ENCODE results near the gene EMP2.
"Not testable (repeated sequence)": the region's sequence is repeated elsewhere in the genome, so short reads cannot be mapped to it uniquely, and the experiment has no call there.

EMP2 gene

DNA sequence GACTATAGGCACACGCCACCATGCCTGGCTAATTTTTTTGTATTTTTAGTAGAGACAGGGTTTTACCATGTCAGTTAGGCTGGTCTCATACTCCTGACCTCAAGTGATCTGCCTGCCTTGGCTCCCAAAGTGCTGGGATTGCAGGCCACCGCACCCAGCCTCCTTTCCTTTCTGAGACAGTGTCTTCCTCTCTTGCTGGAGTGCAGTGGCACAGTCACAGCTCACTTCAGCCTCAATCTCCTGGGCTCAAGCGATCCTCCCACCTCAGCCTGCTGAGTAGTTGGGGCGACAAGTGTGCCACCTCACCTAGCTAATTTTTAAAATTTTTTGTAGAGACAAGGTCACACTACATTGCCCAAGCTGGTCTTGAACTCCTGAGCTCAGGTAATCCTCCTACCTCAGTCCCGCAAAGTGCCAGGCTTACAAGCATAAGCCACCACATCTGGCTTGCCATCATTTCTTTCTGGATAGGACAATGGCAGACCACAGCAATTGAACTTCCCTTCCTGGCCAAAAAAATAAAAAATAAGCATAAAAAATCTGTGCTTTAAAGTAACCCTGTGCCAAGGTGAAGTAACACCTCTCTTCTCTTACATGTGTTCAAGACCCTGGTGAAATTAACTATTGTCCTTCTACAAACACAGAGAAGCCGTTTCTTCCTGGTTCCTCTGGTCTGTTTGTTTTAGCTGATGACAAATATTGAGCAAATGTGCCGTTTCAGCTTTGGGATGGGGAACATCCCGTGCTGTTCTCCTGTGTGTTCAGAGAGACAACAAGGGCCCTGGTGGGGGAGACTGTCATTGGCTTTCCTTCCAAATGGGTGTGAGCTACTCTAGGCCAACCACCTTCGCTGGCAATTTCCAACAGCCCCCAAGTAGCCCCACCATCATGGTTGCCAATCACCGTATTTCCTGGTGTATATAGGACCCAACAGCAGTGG lies 60.2 kb downstream of the EMP2 start:
- DNase-seq, result no peak

DNA sequence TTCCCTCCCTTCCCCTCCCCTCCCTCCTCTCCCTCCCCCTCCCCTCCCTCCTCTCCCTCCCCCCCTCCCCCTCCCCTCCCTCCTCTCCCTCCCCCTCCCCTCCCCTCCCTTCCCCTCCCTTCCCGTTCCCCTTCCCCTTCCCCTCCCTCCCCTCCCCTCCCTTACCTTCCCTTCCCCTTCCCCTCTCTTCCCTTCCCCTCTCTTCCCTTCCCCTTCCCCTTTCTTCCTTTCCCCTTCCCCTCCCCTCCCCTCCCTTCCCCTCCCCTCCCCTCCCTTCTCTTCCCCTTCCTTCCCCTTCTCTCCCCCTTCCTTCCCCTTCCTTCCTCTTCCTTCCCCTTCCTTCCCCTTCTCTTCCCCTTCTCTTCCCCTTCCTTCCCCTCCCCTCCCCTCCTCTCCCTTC lies 61.1 kb downstream of the EMP2 start:
- no peak for DNase-seq

DNA sequence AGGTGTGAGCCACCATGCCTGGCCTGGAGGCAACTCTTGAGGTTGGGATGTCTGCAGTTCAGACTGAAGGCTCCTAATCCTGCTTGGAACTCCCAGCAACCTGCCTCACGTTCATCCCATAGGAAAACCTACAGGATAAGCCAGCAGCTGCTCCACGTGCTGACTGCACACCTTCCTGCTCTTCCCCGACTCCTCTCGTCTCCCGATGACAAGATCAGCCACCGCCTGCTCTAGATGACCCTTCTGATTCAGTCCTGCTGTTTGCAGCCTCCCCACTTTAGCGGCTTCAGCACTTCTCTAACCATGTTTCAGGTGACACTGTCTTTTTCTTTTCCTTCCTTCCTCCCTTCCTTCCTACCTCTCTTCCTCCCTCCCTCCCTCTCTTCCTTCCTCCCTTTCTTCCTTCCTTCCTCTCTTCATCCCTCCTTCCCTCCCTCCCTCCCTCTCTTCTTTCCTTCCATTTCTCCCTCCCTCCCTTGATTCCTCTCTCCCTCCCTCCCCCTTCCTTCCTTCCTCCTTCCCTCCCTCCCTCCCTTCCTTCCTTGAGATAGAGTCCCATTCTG lies 61.8 kb downstream of the EMP2 start:
- no peak for DNase-seq

DNA sequence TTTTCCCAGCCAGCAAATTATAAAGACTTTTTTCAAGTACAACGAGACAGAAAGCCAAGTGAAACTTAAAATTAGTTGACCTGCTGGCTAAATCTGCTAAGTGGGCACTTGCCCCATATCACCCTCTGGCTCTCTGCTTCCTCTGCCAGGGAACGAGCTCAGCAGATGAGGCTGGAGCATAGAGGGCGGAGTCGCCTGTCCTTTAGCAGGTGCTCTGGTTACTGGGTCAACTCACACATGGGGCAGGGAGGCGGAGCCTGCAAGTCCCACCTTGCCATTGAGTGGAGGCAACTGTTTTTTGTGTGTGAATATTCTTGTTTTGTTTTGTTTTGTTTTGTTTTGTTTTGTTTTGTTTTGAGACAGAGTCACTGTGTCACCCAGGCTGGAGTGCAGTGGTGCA lies 62.5 kb downstream of the EMP2 start:
- no peak for DNase-seq

DNA sequence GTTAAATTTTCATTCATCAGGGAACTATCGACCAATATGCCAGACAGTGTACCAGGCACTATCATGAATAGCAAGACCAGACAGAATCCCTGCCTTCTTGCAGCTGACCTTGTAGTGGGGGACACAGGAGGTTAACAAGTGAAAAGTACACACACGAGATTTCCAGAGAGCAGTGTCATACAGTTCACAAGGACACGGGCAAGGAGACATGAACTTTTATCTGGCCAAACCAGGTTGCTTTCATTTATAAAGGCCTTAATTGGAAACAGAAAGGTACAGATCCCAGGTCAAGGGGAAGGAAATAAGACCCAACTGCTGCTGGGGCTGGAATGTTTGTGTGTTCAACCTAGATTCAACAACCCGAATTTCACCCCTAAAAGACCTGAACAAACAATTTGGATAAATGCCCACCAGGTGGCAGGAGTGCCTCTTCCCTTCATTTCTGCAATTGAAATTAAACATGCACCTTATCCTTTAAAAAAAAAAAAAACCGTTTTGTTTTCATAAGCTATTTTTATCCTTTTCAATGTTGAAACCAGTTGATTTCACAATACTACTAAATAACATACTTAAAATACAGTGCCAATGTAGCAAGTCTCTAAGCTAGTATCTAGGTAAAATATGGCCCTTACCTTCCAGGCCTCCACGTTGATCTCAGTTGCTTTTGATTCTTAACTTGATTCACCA lies 65.9 kb downstream of the EMP2 start:
- peak; percentile 48 for DNase-seq

DNA sequence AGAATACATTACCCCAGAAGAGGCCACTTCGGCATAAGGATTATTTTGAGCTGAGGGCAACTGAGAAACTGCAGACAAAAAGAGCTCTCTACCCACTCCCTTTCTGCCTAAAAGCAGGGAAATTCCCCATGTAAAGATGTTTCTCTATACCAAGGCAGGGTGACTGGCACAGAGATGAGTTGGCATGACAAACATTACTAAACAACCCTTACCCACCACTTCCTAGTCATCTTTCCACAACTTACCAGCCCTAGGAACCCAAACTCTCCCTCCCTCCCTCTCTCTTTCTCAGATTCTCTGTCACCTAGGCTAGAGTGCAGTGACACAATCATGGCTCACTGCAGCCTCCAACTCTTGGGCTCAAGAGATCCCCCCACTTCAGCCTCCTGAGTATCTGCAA lies 68.6 kb downstream of the EMP2 start:
- no peak for DNase-seq

DNA sequence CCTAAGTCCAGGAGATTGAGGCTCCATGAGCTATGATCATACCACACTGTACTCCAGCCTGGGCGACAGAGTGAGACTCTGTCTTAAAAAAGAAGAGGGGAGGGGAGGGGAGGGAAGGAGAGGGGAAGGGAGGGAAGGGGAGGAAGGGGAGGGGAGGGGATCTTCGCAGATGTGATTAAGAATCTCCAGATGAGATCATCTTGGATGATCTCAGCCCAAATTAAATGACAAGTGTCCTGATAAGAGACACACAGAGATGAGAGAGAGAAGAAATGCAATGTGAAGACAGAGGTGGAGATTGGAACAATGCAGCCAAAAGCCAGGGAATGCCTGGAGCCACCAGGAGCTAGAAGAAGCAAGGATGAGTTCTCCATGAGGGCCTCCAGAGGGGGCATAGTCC lies 70.1 kb downstream of the EMP2 start:
- DNase-seq, result no peak

DNA sequence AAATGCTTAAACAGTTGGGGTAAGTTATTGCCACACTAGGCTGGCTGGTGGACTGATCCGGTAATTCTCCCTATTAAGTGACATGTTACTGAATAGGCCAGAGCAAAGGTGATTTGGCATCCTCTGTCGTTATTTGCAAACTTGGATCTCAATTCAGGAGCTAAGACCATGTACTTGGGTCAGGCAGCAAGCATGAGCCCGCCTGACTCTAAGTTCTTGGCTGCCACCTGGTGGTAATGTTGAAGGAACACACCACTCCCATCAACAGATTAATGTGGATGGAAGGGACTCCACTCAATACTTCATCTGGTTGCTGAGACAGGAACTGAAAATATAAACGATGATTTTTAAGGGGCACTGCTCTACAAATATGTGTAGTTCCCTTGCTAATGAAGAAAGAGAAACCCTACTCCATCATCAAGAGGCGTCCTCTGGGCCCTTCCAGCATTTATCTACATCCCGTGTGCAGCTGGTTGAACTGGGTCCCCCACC lies 70.8 kb downstream of the EMP2 start:
- peak; percentile 80 for DNase-seq

DNA sequence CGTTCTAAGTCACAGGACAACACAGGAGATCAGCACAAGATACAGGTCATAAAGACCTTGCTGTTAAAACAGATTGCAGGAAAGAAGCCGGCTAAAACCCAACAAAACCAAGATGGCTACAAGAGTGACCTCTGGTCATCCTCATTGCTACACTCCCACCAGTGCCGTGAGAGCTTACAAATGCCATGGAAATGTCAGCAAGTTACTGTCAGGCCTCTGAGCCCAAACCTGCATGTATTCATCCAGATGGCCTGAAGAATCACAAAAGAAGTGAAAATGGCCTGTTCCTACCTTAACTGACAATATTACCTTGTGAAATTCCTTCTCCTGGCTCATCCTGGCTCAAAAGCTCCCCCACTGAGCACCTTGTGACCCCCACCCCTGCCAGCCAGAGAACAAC lies 75.1 kb downstream of the EMP2 start:
- not testable (repeated sequence) for DNase-seq

DNA sequence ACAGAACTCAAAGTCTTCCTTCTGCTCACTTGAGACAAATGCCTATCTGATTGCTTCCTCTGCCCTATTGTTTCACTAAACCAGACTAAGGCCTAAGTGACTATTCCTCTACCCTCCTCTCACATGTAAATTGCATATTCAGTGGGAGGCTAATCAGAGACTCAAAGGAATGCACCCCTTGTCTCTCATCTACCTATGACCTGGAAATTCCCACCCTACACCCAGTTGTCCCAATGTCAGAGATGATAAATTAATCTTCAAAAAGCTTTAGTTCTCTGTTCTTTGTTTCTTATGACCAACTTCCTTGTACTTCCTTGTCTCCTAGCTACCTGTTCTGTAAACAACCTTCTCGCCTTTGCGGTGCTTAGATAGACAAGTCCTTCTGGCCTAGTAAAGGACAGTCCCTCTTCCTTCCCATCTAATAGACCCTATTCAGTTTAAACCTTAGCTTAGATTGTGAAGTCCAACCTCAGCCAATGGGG lies 76.0 kb downstream of the EMP2 start:
- no peak for DNase-seq

DNA sequence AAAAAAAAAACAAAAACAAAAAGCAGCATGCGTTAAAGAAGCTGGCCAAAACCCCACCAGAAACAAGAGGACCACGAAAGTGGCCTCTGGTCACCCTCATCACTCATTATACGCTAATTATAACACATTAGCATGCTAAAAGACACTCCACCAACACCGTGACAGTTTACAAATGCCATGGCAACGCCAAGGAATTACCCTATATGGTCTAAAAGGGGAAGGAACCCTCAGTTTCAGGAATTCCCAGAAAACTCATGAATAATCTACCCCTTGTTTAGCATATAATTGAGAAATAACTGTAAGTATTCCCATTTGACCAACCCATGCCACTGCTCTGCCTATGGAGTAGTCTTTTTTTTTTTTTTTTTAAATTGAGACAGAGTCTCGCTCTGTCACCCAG lies 77.6 kb downstream of the EMP2 start:
- no peak for DNase-seq

DNA sequence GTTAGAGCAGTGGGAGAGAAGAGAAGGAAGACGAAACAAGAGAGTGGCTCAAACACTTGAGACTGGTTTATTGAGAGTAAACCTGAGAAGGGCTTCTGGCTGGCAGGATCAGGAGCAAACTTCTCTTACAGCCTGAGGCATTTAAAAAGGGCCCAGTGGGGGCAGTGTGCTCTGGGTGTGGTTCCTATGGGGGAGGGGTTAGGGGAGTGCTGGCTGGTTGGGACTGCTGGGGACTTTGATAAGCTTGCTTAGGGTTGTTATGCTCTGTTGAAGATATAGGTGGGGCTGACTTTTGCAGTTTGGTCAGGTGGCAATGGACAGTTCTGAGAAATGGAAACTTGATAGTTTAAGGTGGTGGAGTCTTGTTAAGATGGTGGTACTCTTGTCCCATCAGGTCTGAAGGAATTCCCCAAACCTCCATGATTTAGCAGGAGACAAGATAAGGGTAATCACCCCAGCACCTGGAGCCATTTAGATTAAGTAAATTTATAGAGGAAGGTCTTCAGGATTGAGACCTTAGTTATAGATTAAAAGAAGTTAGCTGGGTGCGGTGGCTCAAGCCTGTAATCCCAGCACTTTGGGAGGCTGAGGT lies 79.3 kb downstream of the EMP2 start:
- no peak for DNase-seq

DNA sequence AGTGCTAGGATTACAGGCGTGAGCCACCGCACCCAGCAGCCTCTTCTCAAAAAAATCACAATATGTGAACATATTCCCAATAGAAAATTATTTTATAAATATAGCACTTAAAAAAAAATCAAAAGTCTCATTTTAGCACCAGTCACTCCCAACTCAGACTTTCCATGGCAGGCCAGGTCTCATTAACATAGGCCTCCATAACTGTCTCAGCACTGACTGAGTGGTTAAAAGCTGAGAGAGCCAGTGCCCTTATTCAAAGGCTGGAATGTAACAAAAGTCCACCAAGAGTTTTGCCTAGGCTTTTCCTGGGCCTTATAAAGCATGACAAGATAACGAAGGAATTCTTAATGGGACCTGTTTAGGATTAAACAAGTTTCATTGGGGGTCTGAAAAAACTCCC lies 79.8 kb downstream of the EMP2 start:
- DNase-seq, result no peak

DNA sequence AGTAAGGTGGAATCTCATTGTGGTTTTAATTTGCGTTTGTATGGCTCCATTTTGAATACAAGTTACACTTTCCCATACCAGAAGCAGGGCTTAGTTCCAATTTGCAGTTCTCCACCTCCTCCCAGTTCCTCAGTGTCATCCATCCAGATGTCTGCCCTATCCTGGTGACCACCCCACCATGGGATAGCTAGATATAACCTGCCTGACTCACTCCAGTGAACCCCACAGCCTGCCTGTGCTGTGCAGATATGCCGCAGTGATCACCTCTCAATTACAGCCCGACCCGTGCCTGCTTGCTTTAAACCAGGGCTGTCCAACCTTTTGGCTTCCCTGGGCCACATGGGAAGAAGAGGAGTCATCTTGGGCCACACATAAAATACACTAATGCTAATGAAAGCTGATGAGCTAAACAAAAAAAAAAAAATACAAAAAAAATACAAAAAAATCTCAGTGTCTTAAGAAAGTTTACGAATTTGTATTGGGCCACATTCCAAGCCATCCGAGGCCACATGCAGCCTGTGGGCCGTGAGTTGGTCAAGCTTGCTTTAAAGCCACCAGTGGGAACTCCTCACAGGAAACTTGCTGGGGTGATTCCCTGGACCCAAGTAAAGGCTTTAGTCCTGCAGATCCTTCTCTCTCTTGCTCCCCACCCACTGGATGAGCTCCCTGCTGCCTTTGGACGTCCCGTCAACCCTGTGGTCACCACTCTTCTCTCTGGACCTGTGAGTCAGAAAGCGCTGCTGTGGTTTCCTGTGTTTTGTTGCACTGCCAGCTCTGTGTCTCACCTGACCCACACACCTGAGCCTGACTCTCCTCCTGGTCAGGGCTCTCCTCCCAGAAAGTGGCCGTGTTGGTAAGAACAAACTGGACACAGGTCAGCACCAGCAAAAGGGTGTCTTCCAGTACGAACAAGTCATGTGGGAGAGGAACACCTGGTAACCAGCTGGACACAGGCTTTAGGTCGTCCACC lies 83.0 kb downstream of the EMP2 start:
- no peak for DNase-seq

DNA sequence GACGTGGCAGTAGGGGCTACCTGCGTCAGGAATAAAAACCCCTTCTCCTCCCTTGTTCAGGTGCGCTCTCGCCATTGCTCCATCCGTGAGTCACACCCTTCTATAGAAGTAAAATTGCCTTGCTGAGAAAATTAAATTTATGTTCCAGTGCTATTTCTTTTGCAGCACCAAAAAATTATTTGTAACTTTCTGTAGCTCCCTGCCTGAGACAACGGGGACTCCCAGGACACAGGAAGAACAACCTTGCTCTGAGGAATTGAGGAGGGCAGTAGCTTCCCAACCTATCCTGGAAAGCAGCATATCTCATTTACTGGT lies 85.4 kb downstream of the EMP2 start:
- no peak for DNase-seq

DNA sequence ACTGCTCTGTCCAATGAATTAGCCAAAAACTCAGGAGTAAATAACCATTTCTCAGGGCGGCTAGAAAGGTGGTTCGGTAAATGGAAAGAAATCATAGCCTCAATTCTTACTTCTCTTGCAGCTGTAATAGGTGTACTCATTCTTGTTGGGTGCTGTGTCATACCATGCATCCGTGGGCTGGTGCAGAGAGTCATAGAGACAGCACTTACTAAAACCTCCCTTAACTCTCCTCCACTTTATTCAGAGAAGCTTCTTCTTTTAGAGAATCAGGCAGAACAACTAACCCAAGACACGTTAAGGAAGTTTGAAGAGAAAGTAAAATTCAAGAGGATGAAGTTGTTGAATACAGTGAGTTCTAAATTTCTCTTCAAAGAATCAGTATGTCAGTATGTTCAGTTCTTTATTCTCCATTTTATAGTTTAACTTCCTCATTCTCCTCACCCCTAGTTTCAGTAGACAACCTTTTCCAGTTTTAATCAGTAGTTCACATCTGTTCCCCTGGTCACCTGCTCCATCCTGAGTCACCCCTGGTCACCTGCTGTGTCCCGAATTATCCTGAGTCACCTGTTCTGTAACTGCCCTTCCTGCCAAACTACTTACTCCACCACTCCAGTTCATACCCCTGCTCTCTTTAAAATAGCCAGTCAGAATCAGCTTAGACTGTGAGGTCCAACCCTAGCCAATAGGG lies 85.9 kb downstream of the EMP2 start:
- no peak for DNase-seq

DNA sequence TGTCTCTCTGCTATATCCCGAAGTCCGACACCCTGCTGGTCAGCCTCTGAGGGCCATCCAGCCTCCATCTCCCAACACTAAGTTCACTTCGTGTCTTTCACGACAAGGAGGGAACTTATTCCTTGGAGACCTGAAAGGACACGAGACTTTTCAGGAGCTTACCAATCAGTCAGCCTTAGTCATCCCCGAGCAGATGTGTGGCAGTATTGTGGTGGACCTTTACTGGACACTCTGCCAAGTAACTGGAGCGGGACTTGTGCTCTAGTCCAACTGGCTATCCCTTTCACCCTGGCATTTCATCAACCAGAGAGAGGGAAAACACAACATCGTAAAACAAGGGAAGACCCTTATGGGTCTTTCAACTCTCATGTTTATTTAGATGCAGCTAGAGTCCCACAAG lies 87.1 kb downstream of the EMP2 start:
- no peak for DNase-seq

DNA sequence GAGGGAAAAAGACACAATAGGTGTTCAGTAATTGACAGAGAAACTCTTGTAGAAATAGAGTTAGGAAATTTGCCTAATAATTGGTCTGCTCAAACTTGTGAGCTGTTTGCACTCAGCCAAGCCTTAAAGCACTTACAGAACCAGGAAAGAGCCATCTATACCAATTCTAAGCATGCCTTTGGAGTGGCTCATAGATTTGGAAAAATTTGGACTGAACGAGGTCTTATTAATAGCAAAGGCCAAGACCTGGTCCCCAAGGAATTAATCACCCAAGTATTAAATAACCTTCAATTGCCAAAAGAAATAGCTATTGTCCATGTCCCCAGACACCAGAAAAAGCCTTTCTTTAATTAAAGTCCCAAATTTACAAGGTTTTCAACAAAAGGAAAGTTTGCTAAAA lies 90.3 kb downstream of the EMP2 start:
- no peak for DNase-seq

DNA sequence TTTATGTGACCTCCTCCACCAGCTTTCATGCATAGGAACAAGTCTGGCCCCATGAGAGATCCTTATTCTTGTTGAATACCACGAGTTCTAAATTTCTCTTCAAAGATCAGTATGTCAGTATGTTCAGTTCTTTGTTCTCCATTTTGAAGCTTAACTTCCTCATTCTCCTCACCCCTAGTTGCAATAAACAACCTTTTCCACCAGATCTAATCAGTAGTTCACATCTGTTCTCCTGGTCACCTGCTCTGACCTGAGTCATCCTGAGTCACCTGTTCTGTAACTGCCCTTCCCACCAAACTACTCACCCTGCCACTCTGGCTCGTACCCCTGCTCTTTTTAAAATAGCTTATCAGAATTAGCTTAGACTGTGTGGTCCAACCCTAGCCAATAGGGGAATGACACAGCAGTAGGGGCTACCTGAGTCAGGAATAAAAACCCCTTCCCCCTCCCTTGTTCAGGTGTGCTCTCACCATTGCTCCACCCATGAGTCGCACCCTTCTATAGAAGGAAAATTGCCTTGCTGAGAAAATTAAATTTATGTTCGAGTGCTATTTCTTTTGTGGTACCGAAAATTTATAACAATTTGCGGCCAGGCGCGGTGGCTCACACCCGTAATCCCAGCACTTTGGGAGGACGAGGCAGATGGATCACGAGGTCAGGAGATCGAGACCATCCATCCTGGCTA lies 94.6 kb downstream of the EMP2 start:
- DNase-seq, result no peak

DNA sequence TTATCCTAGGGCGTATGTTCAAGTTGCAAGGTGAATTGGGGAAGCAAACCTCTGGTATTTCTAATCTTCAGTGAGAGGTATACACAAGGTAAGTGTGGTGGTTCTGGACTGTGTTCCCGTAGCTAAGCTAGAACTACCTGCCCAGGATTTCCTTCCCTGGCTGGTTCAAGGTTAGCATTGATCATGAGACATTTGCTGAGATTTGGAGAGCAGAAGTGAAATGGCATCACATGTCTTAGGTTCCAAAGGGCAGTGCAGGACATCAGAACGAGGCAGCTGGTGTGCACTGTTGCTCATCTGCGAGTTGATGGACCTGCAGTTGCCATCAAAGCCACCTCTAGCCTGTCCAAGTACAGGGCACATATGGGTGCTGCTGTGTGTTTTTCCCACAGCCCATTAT lies 95.2 kb downstream of the EMP2 start:
- DNase-seq, result no peak

DNA sequence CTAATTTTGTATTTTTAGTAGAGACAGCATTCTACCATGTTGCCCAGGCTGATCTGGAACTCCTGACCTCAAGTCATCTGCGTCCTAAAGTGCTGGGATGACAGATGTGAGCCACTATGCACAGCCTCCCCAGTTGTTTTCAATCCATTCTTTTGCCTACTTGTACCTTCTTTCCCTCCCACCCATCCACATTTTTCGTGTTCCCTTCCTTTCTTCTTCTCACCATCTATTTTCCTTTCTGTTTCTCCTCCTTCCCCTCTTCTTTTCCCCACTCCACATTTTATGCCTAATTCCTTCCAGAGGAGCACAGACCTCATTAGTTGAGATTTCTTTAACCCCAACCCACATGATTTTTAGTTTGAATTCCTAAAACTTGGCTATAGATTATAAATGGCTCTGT lies 100.2 kb downstream of the EMP2 start:
- no peak for DNase-seq
